GM23338 (cell line): ENCODE results near the gene SLC9A3. TPM values are rescaled to one million over a fixed set of nuclear protein-coding genes. Genes with fewer than 3 reads are reported as not detected.

Experiments used
- ATAC-seq: fragments of 200-7000 bp; cut with Tn5 transposase; 3 replicates; pipeline ENCODE4 v1.9.1; 2020
- DNase-seq: peaks from one replicate; pipeline ENCODE4 v3.0.0-alpha.2; 2015; ENCODE audit warnings: low spot score
- H2AFZ ChIP-seq: fragments of 200-600 bp; sonication (generic); 2 replicates; pipeline ENCODE4 v1.8.0; 2016; ENCODE audit warnings: antibody characterized with exemption, mild to moderate bottlenecking, moderate library complexity
- H3F3A ChIP-seq: fragments of 200-600 bp; sonication (generic); replicated peaks from 2 replicates; pipeline ENCODE4 v1.8.0; 2017; ENCODE audit warnings: antibody characterized with exemption, mixed run types, low read depth
- H3K27ac ChIP-seq: fragments of 200-600 bp; sonication (generic); 2 replicates; pipeline ENCODE4 v1.6.1; 2016; ENCODE audit warnings: low read depth
- H3K27me3 ChIP-seq: fragments of 200-600 bp; sonication (generic); 2 replicates; pipeline ENCODE4 v1.8.0; 2016; ENCODE audit warnings: mild to moderate bottlenecking, mixed run types, moderate library complexity; ENCODE audit not compliant: insufficient read depth
- H3K36me3 ChIP-seq: fragments of 200-600 bp; sonication (generic); 2 replicates; pipeline ENCODE4 v1.8.0; 2016; ENCODE audit warnings: mild to moderate bottlenecking; ENCODE audit not compliant: insufficient read depth
- H3K4me1 ChIP-seq: fragments of 200-600 bp; sonication (generic); 2 replicates; pipeline ENCODE4 v1.8.0; 2016; ENCODE audit warnings: mild to moderate bottlenecking, moderate library complexity; ENCODE audit not compliant: insufficient read depth
- H3K4me2 ChIP-seq: fragments of 200-600 bp; sonication (generic); 2 replicates; pipeline ENCODE4 v1.7.1; 2017; ENCODE audit warnings: mixed run types
- H3K4me3 ChIP-seq: fragments of 200-600 bp; sonication (generic); 2 replicates; pipeline ENCODE4 v1.6.1; 2016; ENCODE audit warnings: mixed run types
- H3K79me2 ChIP-seq: fragments of 200-600 bp; sonication (generic); replicated peaks from 2 replicates; pipeline ENCODE4 v1.8.0; 2017; ENCODE audit warnings: mild to moderate bottlenecking; ENCODE audit not compliant: insufficient read depth
- H3K9me2 ChIP-seq: fragments of 200-600 bp; sonication (generic); 2 replicates; pipeline ENCODE4 v1.8.0; 2017; ENCODE audit not compliant: insufficient read depth
- H4K20me1 ChIP-seq: fragments of 200-600 bp; sonication (generic); replicated peaks from 2 replicates; pipeline ENCODE4 v1.8.0; 2017; ENCODE audit warnings: mild to moderate bottlenecking; ENCODE audit not compliant: insufficient read depth
- H3K27ac Mint-ChIP-seq: 2 replicates; pipeline ENCODE4 v1.8.0; 2020; ENCODE audit warnings: inconsistent platforms, mild to moderate bottlenecking, moderate library complexity, mixed read lengths
- H3K27me3 Mint-ChIP-seq: 3 replicates; pipeline ENCODE4 v1.8.0; 2022; ENCODE audit warnings: low read depth, mild to moderate bottlenecking, moderate library complexity, mixed read lengths, inconsistent platforms; ENCODE audit not compliant: insufficient read depth, poor library complexity
- H3K36me3 Mint-ChIP-seq: 3 replicates; pipeline ENCODE4 v1.8.0; 2021; ENCODE audit warnings: low read depth, mild to moderate bottlenecking, inconsistent platforms, moderate library complexity, mixed read lengths
- H3K4me1 Mint-ChIP-seq: 3 replicates; pipeline ENCODE4 v1.8.0; 2020; ENCODE audit warnings: mild to moderate bottlenecking, inconsistent platforms, mixed read lengths
- H3K4me3 Mint-ChIP-seq: 3 replicates; pipeline ENCODE4 v1.8.0; 2021; ENCODE audit warnings: moderate library complexity, mild to moderate bottlenecking, inconsistent platforms, mixed read lengths
- H3K9me3 Mint-ChIP-seq: 3 replicates; pipeline ENCODE4 v1.8.0; 2020; ENCODE audit warnings: moderate library complexity, mild to moderate bottlenecking, inconsistent platforms, mixed read lengths
- CREB1 ChIP-seq: fragments of 250-450 bp; sonication (Bioruptor Pico); IDR thresholded peaks from 2 replicates; pipeline ENCODE4 v1.5.0; 2020; ENCODE audit warnings: low read depth, mild to moderate bottlenecking, moderate library complexity
- CTCF ChIP-seq, 2 experiments: fragments of 200-600 bp in 1 of 2; sonication (generic) in 1 of 2; conservative IDR thresholded peaks; 2 replicates each; pipeline versions ENCODE4 v1.5.1 to v1.6.1; 2016 to 2017; ENCODE audit warnings: antibody characterized with exemption in 2 of 2, low read depth in 2 of 2, mild to moderate bottlenecking in 2 of 2, moderate library complexity in 1 of 2
- ETS1 ChIP-seq: IDR thresholded peaks from 2 replicates; pipeline ENCODE4 v1.6.1; 2016; ENCODE audit warnings: antibody characterized with exemption
- EZH2 ChIP-seq: fragments of 200-600 bp; sonication (generic); IDR thresholded peaks from one replicate; pipeline ENCODE4 v1.8.0; 2017; ENCODE audit warnings: antibody characterized with exemption, mild to moderate bottlenecking, low read depth; ENCODE audit not compliant: unreplicated experiment
- EZH2phosphoT487 ChIP-seq: fragments of 200-600 bp; sonication (generic); IDR thresholded peaks from one replicate; pipeline ENCODE4 v1.8.1; 2018; ENCODE audit warnings: antibody characterized with exemption; ENCODE audit not compliant: unreplicated experiment
- JUNB ChIP-seq: IDR thresholded peaks from one replicate; pipeline ENCODE4 v1.6.1; 2016; ENCODE audit warnings: antibody characterized with exemption; ENCODE audit not compliant: unreplicated experiment
- NANOG ChIP-seq: IDR thresholded peaks from 2 replicates; pipeline ENCODE4 v1.6.1; 2016; ENCODE audit warnings: antibody characterized with exemption, borderline replicate concordance
- POLR2AphosphoS5 ChIP-seq: IDR thresholded peaks from 2 replicates; pipeline ENCODE4 v1.6.1; 2016; ENCODE audit warnings: antibody characterized with exemption, low read depth
- REST ChIP-seq: IDR thresholded peaks from one replicate; pipeline ENCODE4 v1.6.1; 2018; ENCODE audit warnings: antibody characterized with exemption; ENCODE audit not compliant: unreplicated experiment
- STAT1 ChIP-seq: IDR thresholded peaks from one replicate; pipeline ENCODE4 v1.6.1; 2016; ENCODE audit warnings: antibody characterized with exemption; ENCODE audit not compliant: unreplicated experiment
- ZNF114 ChIP-seq: fragments of 250-450 bp; sonication (Bioruptor Pico); IDR thresholded peaks from 2 replicates; pipeline ENCODE4 v1.5.0; 2020; ENCODE audit warnings: mild to moderate bottlenecking, moderate library complexity
- ZNF331 ChIP-seq: fragments of 250-450 bp; sonication (Bioruptor Pico); IDR thresholded peaks from 2 replicates; pipeline ENCODE4 v1.5.0; 2020; ENCODE audit warnings: low read depth, mild to moderate bottlenecking, moderate library complexity
- ZNF462 ChIP-seq: fragments of 250-450 bp; sonication (Bioruptor Pico); IDR thresholded peaks from 2 replicates; pipeline ENCODE4 v1.5.0; 2020; ENCODE audit warnings: mild to moderate bottlenecking, moderate library complexity
- polyA plus RNA-seq: library from polyadenylated mRNA; unstranded; fragments of >200 nt; fragmentation: Nextera tagmentation; extraction: Ambion mirVana; gene quantifications from 2 replicates; pipeline ENCODE4 v1.2.1, GENCODE V29; 2016
- total RNA-seq: library from RNA; depleted of rRNA; stranded (reverse); fragments of >200 nt; shearing (Covaris generic); gene quantifications from 2 replicates; pipeline ENCODE4 v1.2.3, GENCODE V29; 2014

The SLC9A3 gene
- total and polyA plus RNA-seq, 2 experiments from 2014 or later: 0.39 to 3.1 TPM

- Histone ChIP-seq H3K36me3 (no peaks in the 10 kb centered on the region), H3K4me2 (no peak overlapping the region), H3K9me2 (no peaks in the 10 kb centered on the region), H3F3A (0 out of 2 replicates have a peak, but pooled peaks cover 6% of the 10 kb centered on the region), H3K79me2 (no peaks in the 10 kb centered on the region), H4K20me1 (0 out of 2 replicates have a peak, but pooled peaks cover 3% of the 10 kb centered on the region), H3K4me3 (no peak overlapping the region), H3K4me1 (peaks cover 5% of the 10 kb centered on the region), H3K27me3 (peaks cover 82% of the 10 kb centered on the region), H3K27ac (no peak overlapping the region), H2AFZ (no peak overlapping the region)
- Mint-ChIP-seq H3K4me1 (peaks cover 31% of the 10 kb centered on the region), H3K27me3 (peaks cover 80% of the 10 kb centered on the region), H3K4me3 (no peak overlapping the region), H3K27ac (no peak overlapping the region), H3K36me3 (no peaks in the 10 kb centered on the region; the same call in 2 of the 3 replicates), H3K9me3 (no peaks in the 10 kb centered on the region)
- DNase-seq (no peak), ATAC-seq (no peak)
- TF ChIP-seq EZH2 (no peak), JUNB (no peak), CREB1 (CRISPR knock-in tag) (no peak), ETS1 (no peak), NANOG (no peak), STAT1 (no peak), POLR2AphosphoS5 (no peak), REST (no peak), EZH2phosphoT487 (no peak), ZNF462 (CRISPR knock-in tag) (no peak), CTCF (conservative IDR thresholded peaks at IDR 0.05; ENCODE audit: low read depth in 2 of 2) (no peak), ZNF331 (CRISPR knock-in tag) (no peak), ZNF114 (CRISPR knock-in tag) (no peak)
Observed at GRCh38 chr5:526456-527088, 2.3 kb upstream of the SLC9A3 start.
